Lower leg skin (tissue), 3 donors: ENCODE data around the gene CABLES1.

Experiments
- POLR2A ChIP-seq, 2 donors: fragments of 450-650 bp; IDR thresholded peaks; one replicate each; pipeline ENCODE4 v1.6.1; 2016 to 2017; ENCODE audit warnings: antibody characterized with exemption in 2 of 2, mild to moderate bottlenecking in 1 of 2, moderate library complexity in 1 of 2
- TF ChIP-seq, protein P1 (sequence below), 3 donors: fragments of 450-650 bp; IDR thresholded peaks; one replicate each; pipeline ENCODE4 v1.5.1; 2016; ENCODE audit warnings: antibody characterized with exemption in 3 of 3, mild to moderate bottlenecking in 3 of 3, moderate library complexity in 2 of 3

DNA sequence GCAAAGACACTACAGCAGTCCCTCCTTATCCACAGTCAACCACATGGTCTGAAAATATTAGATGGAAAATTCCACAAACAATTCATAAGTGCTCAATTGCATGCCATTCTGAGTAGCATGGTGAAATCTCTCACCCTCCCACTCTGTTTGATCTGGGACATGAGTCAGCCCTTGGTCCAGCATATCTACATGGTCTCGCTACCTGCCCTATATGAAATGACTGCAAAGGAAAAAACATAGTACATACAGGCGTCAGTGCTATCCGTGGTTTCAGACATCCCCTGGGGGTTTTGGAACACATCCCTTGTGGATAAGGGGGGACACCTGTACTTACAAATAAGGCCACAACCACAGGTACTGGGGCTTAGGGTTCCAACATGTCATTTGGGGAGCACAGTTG is 73.7 kb downstream of the CABLES1 start:
- TF ChIP-seq, protein P1, sequence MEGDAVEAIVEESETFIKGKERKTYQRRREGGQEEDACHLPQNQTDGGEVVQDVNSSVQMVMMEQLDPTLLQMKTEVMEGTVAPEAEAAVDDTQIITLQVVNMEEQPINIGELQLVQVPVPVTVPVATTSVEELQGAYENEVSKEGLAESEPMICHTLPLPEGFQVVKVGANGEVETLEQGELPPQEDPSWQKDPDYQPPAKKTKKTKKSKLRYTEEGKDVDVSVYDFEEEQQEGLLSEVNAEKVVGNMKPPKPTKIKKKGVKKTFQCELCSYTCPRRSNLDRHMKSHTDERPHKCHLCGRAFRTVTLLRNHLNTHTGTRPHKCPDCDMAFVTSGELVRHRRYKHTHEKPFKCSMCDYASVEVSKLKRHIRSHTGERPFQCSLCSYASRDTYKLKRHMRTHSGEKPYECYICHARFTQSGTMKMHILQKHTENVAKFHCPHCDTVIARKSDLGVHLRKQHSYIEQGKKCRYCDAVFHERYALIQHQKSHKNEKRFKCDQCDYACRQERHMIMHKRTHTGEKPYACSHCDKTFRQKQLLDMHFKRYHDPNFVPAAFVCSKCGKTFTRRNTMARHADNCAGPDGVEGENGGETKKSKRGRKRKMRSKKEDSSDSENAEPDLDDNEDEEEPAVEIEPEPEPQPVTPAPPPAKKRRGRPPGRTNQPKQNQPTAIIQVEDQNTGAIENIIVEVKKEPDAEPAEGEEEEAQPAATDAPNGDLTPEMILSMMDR (IDR thresholded peaks at IDR 0.05), result no peak
- no peak for TF ChIP-seq POLR2A (IDR thresholded peaks at IDR 0.05)
